HepG2 (cell line): ENCODE results near the gene HOXD9. TPM values are rescaled to one million over a fixed set of nuclear protein-coding genes. Genes with fewer than 3 reads are reported as not detected.

ENCODE experiments used
- ATAC-seq: fragments of 200-7000 bp; cut with Tn5 transposase; 3 replicates; pipeline ENCODE4 v1.9.1; 2020; ENCODE audit warnings: mild to moderate bottlenecking, moderate library complexity
- BruUV-seq: library from RNA; stranded (reverse); fragments of 400-500 nt; replicated peaks from 2 replicates; lab custom pipeline; 2021; lab: Mats Ljungman, UMichigan
- CTCF ChIA-PET: fragments of 300-600 bp; formaldehyde crosslinking; extraction: SDS; loops from one replicate; lab custom pipeline; 2021; ENCODE audit warnings: low total read pairs, inconsistent platforms, low intra/inter-chr PET ratio; lab: Yijun Ruan, JAX
- POLR2A ChIA-PET: fragments of 350-600 bp; sonication (Branson Sonifier 250); formaldehyde crosslinking; loops from one replicate; lab custom pipeline; 2020; ENCODE audit warnings: antibody characterized with exemption, inconsistent platforms; lab: Yijun Ruan, JAX
- DNase-seq: peaks from one replicate; pipeline ENCODE4 v3.0.0-alpha.2; 2015; ENCODE audit warnings: low spot score
- FAIRE-seq: peaks from 3 replicates; lab custom pipeline; 2011; peaks lifted over from hg19 to GRCh38; lab: Jason Lieb, UNC
- H2AFZ ChIP-seq: one replicate; pipeline ENCODE4 v1.6.1; 2011; ENCODE audit warnings: low read length, inconsistent platforms
- H3K27ac ChIP-seq: fragments of 300-600 bp; 3 replicates; pipeline ENCODE4 v1.8.0; 2011; ENCODE audit warnings: mixed run types, mild to moderate bottlenecking, mixed read lengths, low read length, inconsistent platforms; ENCODE audit not compliant: insufficient read depth; ENCODE audit errors: extremely low read length
- H3K27me3 ChIP-seq, 2 experiments: fragments of 200-600 bp in 1 of 2; 2 replicates in 1 of 2; 3 replicates in 1 of 2; pipeline versions ENCODE4 v1.6.0 to v1.8.0; 2011; ENCODE audit warnings: low read length in 2 of 2, mild to moderate bottlenecking in 2 of 2, moderate library complexity in 2 of 2, inconsistent platforms in 1 of 2; ENCODE audit not compliant: insufficient read depth in 2 of 2, control insufficient read depth in 1 of 2
- H3K36me3 ChIP-seq, 2 experiments: fragments of 200-600 bp in 1 of 2; replicated peaks in 1 of 2; 2 replicates in 1 of 2; 3 replicates in 1 of 2; pipeline versions ENCODE4 v1.5.1 to v1.8.0; 2011; ENCODE audit warnings: low read length in 2 of 2, inconsistent platforms in 1 of 2; ENCODE audit not compliant: insufficient read depth in 2 of 2, control insufficient read depth in 1 of 2
- H3K4me1 ChIP-seq: 2 replicates; pipeline ENCODE4 v1.5.1; 2012; ENCODE audit warnings: low read length, inconsistent platforms; ENCODE audit not compliant: insufficient read depth
- H3K4me2 ChIP-seq: 2 replicates; pipeline ENCODE4 v1.6.0; 2011; ENCODE audit warnings: low read depth, low read length, inconsistent platforms
- H3K4me3 ChIP-seq, 3 experiments: fragments of 200-600 bp in 1 of 3; sonication (generic), shearing (Covaris generic) in 1 of 3; replicated peaks in 1 of 3; 2 replicates each; pipeline ENCODE4 v1.5.1; 2011 to 2016; ENCODE audit warnings: low read length in 3 of 3, inconsistent platforms in 2 of 3, low read depth in 2 of 3, mild to moderate bottlenecking in 2 of 3, control low read depth in 1 of 3, mixed read lengths in 1 of 3; ENCODE audit not compliant: insufficient read depth in 1 of 3
- H3K79me2 ChIP-seq: one replicate; pipeline ENCODE4 v1.6.1; 2011; ENCODE audit warnings: low read length, inconsistent platforms; ENCODE audit not compliant: insufficient read depth
- H3K9ac ChIP-seq: 2 replicates; pipeline ENCODE4 v1.6.0; 2011; ENCODE audit warnings: mild to moderate bottlenecking, low read depth, low read length, inconsistent platforms; ENCODE audit not compliant: insufficient read depth
- H3K9me3 ChIP-seq: 2 replicates; pipeline ENCODE4 v1.5.1; 2012; ENCODE audit warnings: mild to moderate bottlenecking, low read length
- H4K20me1 ChIP-seq: 2 replicates; pipeline ENCODE4 v1.6.0; 2011; ENCODE audit warnings: inconsistent platforms, mild to moderate bottlenecking, low read length, moderate library complexity; ENCODE audit not compliant: insufficient read depth
- SRF ChIP-seq: IDR thresholded peaks from 2 replicates; pipeline ENCODE4 v1.6.1; 2011; ENCODE audit warnings: mild to moderate bottlenecking, low read depth, low read length, moderate library complexity
- ZNF367 ChIP-seq: sonication (generic); formaldehyde crosslinking; IDR thresholded peaks from 2 replicates; pipeline ENCODE4 v1.4.0; 2020; ENCODE audit warnings: missing genetic modification reagents, borderline replicate concordance
- ZNF432 ChIP-seq: sonication (generic); formaldehyde crosslinking; IDR thresholded peaks from 2 replicates; pipeline ENCODE4 v1.5.0; 2020; ENCODE audit warnings: missing genetic modification reagents, mild to moderate bottlenecking, borderline replicate concordance
- WGBS: methylation state at CpG from one replicate; pipeline ENCODE4 v1.1.6; 2017; ENCODE audit warnings: low lambda C conversion rate; 5-methylcytosine and 5-hydroxymethylcytosine counted together
- in situ Hi-C: cut with HindIII; loops from 2 replicates; pipeline ENCODE4 v1.10.0; 2017; ENCODE audit warnings: low pct_unique_long_range_greater_than_20kb; ENCODE audit not compliant: extremely low pct_ligation_motif_present
- intact Hi-C: fragments of 100-400 bp; cut with micrococcal nuclease; formaldehyde crosslinking; loops from one replicate; pipeline ENCODE4 v1.10.0; 2022; ENCODE audit not compliant: unreplicated experiment
- polyA plus RNA-seq, 8 experiments: library from polyadenylated mRNA; depleted of rRNA in 3 of 8; stranded (reverse) in 7 of 8; unstranded in 1 of 8; fragments of >200 nt; fragmentation: Illumina TruSeq in 4 of 8; extraction: Trizol in 4 of 8; gene quantifications; 2 replicates each; pipeline versions ENCODE4 v1.2.1 to v1.2.3, GENCODE V29; 2011 to 2016; ENCODE audit warnings: low read depth in 4 of 8, missing spikeins in 1 of 8, mixed read lengths in 1 of 8; ENCODE audit not compliant: insufficient read depth in 1 of 8
- total RNA-seq, 5 experiments: library from RNA; depleted of rRNA; stranded (reverse); fragments of >200 nt; fragmentation: Illumina TruSeq; extraction: Trizol; gene quantifications; 2 replicates each; pipeline ENCODE4 v1.2.3, GENCODE V29; 2016; ENCODE audit warnings: low read depth in 1 of 5
- TF ChIP-seq, protein P1 (sequence below): sonication (generic); formaldehyde crosslinking; IDR thresholded peaks from 2 replicates; pipeline ENCODE4 v1.5.1; 2020; ENCODE audit warnings: mild to moderate bottlenecking, missing genetic modification reagents, moderate library complexity
- TF ChIP-seq, protein P2 (sequence below): sonication (generic); formaldehyde crosslinking; IDR thresholded peaks from 2 replicates; pipeline ENCODE4 v1.4.0; 2020; ENCODE audit warnings: mild to moderate bottlenecking, missing genetic modification reagents
- TF ChIP-seq, protein P3 (sequence below), 2 experiments: fragments of 450-650 bp in 1 of 2; sonication (generic) in 1 of 2; formaldehyde crosslinking in 1 of 2; IDR thresholded peaks; 2 replicates each; pipeline versions ENCODE4 v1.6.1 to v1.8.0; 2016 to 2022; ENCODE audit warnings: antibody characterized with exemption in 1 of 2, mild to moderate bottlenecking in 1 of 2, missing genetic modification reagents in 1 of 2

Gene HOXD9
- total and polyA plus RNA-seq, 2 of the 13 experiments (the other 11 are each of a cell fraction or from before 2014, with no cell fraction given): not detected

DNA sequence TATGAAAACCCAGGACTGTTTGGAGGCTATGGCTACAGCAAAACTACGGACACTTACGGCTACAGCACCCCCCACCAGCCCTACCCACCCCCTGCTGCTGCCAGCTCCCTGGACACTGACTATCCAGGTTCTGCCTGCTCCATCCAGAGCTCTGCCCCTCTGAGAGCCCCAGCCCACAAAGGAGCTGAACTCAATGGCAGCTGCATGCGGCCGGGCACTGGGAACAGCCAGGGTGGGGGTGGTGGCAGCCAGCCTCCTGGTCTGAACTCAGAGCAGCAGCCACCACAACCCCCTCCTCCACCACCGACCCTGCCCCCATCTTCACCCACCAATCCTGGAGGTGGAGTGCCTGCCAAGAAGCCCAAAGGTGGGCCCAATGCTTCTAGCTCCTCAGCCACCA lies 46.7 kb downstream of the HOXD9 start (continued):
- TF ChIP-seq, protein P1, sequence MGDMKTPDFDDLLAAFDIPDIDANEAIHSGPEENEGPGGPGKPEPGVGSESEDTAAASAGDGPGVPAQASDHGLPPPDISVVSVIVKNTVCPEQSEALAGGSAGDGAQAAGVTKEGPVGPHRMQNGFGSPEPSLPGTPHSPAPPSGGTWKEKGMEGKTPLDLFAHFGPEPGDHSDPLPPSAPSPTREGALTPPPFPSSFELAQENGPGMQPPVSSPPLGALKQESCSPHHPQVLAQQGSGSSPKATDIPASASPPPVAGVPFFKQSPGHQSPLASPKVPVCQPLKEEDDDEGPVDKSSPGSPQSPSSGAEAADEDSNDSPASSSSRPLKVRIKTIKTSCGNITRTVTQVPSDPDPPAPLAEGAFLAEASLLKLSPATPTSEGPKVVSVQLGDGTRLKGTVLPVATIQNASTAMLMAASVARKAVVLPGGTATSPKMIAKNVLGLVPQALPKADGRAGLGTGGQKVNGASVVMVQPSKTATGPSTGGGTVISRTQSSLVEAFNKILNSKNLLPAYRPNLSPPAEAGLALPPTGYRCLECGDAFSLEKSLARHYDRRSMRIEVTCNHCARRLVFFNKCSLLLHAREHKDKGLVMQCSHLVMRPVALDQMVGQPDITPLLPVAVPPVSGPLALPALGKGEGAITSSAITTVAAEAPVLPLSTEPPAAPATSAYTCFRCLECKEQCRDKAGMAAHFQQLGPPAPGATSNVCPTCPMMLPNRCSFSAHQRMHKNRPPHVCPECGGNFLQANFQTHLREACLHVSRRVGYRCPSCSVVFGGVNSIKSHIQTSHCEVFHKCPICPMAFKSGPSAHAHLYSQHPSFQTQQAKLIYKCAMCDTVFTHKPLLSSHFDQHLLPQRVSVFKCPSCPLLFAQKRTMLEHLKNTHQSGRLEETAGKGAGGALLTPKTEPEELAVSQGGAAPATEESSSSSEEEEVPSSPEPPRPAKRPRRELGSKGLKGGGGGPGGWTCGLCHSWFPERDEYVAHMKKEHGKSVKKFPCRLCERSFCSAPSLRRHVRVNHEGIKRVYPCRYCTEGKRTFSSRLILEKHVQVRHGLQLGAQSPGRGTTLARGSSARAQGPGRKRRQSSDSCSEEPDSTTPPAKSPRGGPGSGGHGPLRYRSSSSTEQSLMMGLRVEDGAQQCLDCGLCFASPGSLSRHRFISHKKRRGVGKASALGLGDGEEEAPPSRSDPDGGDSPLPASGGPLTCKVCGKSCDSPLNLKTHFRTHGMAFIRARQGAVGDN (CRISPR knock-in tag): peak; percentile 41
- no peak for TF ChIP-seq ZNF432 (CRISPR knock-in tag)
- no peak for TF ChIP-seq ZNF367
- TF ChIP-seq, protein P2, sequence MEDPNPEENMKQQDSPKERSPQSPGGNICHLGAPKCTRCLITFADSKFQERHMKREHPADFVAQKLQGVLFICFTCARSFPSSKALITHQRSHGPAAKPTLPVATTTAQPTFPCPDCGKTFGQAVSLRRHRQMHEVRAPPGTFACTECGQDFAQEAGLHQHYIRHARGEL (CRISPR knock-in tag): no peak

DNA sequence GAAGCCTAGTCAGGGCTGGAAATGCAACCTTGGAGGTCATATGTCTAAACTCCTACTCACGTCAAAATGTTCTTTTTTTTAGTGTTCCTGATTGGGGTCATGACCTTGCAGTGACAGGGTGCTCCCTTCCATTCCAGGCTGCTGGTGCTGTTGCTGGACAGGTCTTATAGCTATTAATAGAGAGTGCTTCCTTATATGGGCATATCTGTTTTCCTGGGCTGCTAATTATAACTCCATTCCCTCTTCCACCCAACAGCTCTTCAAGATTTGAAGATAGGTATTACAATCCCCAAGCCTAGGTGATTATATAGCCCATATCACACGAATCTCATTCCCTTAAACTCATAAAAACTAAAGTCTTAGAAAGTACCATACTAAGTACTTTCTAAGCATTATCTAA lies 47.2 kb downstream of the HOXD9 start:
- Histone ChIP-seq H3K4me2 (no peak overlapping the region), H3K36me3 (no peaks in the 10 kb centered on the region), H3K27me3 (peaks cover 6 to 49% of the 10 kb centered on the region in 2 experiments; a peak in 4 of 5 replicates), H3K27ac (no peak overlapping the region), H2AFZ (no peak overlapping the region), H3K9ac (no peak overlapping the region), H4K20me1 (no peaks in the 10 kb centered on the region), H3K4me1 (peaks cover 49% of the 10 kb centered on the region), H3K4me3 (no peak overlapping the region), H3K9me3 (no peaks in the 10 kb centered on the region), H3K79me2 (no peaks in the 10 kb centered on the region)
- POLR2A ChIA-PET: no interaction called here
- WGBS: 8% methylated on average over 2 of the region's 2 CpGs
- in situ Hi-C loops: no loop called here
- ATAC-seq (no peak), FAIRE-seq (no peak), DNase-seq (no peak)
- TF ChIP-seq, protein P3, sequence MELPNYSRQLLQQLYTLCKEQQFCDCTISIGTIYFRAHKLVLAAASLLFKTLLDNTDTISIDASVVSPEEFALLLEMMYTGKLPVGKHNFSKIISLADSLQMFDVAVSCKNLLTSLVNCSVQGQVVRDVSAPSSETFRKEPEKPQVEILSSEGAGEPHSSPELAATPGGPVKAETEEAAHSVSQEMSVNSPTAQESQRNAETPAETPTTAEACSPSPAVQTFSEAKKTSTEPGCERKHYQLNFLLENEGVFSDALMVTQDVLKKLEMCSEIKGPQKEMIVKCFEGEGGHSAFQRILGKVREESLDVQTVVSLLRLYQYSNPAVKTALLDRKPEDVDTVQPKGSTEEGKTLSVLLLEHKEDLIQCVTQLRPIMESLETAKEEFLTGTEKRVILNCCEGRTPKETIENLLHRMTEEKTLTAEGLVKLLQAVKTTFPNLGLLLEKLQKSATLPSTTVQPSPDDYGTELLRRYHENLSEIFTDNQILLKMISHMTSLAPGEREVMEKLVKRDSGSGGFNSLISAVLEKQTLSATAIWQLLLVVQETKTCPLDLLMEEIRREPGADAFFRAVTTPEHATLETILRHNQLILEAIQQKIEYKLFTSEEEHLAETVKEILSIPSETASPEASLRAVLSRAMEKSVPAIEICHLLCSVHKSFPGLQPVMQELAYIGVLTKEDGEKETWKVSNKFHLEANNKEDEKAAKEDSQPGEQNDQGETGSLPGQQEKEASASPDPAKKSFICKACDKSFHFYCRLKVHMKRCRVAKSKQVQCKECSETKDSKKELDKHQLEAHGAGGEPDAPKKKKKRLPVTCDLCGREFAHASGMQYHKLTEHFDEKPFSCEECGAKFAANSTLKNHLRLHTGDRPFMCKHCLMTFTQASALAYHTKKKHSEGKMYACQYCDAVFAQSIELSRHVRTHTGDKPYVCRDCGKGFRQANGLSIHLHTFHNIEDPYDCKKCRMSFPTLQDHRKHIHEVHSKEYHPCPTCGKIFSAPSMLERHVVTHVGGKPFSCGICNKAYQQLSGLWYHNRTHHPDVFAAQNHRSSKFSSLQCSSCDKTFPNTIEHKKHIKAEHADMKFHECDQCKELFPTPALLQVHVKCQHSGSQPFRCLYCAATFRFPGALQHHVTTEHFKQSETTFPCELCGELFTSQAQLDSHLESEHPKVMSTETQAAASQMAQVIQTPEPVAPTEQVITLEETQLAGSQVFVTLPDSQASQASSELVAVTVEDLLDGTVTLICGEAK (IDR thresholded peaks at IDR 0.05): no peak
- TF ChIP-seq, protein P3 (CRISPR knock-in tag; IDR thresholded peaks at IDR 0.05): no peak
- TF ChIP-seq SRF: peak; percentile 80
- no TSS peak for BruUV-seq
- intact Hi-C loops: no loop called here
- CTCF ChIA-PET: no interaction called here
